Fibroblast of lung (primary cell): ENCODE results near the gene ZNF324B.

Experiments used
- EZH2 ChIP-seq: IDR thresholded peaks from 2 replicates; pipeline ENCODE4 v1.5.1; 2012; ENCODE audit warnings: low read length, control low read depth, mild to moderate bottlenecking; ENCODE audit errors: missing control alignments
- TF ChIP-seq, protein P1 (sequence below), 2 donors: IDR thresholded peaks in 1 of 2; conservative IDR thresholded peaks in 1 of 2; 1 replicate in 1 of 2; 2 replicates in 1 of 2; pipeline ENCODE4 v1.5.1; 2011 to 2012; ENCODE audit warnings: low read length in 2 of 2, control low read depth in 1 of 2, inconsistent platforms in 1 of 2, low read depth in 1 of 2, mild to moderate bottlenecking in 1 of 2

DNA sequence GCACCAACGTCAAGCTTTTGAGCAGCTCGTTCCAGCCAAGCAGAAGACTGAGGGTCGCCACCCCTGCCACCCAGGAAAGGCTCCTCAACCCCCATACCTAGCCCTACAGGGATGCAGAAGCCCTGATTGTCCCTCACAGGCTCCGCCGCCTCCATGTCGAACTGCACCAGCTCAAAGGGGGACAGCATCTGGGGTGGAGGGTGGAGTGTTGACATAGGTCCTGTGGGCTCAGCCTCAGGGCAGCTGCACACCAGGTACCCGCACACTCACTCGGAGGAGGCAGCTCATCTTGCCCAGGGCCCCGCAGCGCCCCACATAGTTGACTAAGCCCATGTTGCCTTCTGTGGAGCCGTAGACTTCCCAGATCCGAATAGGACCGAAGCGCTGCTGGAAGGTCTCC is 48.8 kb downstream of the ZNF324B start:
- TF ChIP-seq, protein P1, sequence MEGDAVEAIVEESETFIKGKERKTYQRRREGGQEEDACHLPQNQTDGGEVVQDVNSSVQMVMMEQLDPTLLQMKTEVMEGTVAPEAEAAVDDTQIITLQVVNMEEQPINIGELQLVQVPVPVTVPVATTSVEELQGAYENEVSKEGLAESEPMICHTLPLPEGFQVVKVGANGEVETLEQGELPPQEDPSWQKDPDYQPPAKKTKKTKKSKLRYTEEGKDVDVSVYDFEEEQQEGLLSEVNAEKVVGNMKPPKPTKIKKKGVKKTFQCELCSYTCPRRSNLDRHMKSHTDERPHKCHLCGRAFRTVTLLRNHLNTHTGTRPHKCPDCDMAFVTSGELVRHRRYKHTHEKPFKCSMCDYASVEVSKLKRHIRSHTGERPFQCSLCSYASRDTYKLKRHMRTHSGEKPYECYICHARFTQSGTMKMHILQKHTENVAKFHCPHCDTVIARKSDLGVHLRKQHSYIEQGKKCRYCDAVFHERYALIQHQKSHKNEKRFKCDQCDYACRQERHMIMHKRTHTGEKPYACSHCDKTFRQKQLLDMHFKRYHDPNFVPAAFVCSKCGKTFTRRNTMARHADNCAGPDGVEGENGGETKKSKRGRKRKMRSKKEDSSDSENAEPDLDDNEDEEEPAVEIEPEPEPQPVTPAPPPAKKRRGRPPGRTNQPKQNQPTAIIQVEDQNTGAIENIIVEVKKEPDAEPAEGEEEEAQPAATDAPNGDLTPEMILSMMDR (conservative IDR thresholded peaks at IDR 0.05 in 1 of 2, IDR thresholded peaks at IDR 0.05 in 1 of 2; ENCODE audit: low read depth in 1 of 2, low read length in 2 of 2): no peak
- TF ChIP-seq EZH2: no peak
